Measurements from ENCODE around the gene ALAS1.

GRCh38 chr3:52256622-52257021 is 58.7 kb downstream of the ALAS1 start:
- TF ChIP-seq, protein P1, sequence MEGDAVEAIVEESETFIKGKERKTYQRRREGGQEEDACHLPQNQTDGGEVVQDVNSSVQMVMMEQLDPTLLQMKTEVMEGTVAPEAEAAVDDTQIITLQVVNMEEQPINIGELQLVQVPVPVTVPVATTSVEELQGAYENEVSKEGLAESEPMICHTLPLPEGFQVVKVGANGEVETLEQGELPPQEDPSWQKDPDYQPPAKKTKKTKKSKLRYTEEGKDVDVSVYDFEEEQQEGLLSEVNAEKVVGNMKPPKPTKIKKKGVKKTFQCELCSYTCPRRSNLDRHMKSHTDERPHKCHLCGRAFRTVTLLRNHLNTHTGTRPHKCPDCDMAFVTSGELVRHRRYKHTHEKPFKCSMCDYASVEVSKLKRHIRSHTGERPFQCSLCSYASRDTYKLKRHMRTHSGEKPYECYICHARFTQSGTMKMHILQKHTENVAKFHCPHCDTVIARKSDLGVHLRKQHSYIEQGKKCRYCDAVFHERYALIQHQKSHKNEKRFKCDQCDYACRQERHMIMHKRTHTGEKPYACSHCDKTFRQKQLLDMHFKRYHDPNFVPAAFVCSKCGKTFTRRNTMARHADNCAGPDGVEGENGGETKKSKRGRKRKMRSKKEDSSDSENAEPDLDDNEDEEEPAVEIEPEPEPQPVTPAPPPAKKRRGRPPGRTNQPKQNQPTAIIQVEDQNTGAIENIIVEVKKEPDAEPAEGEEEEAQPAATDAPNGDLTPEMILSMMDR (IDR thresholded peaks at IDR 0.05) = no peak
- TF ChIP-seq POLR2AphosphoS5 (IDR thresholded peaks at IDR 0.05) (no peak), EP300 (IDR thresholded peaks at IDR 0.05) (no peak)

Data from gastroesophageal sphincter (tissue), 3 donors.